GM12874 (cell line): ENCODE measurements around the gene LRPPRC.

Experiments used
- TF ChIP-seq, protein P1 (sequence below): IDR thresholded peaks from 2 replicates; pipeline ENCODE4 v1.5.1; 2011; ENCODE audit warnings: low read depth, mild to moderate bottlenecking, control low read depth, low read length, moderate library complexity; ENCODE audit not compliant: insufficient read depth

Gene LRPPRC

GRCh38 chr2:43842866-43843226 is 152.9 kb downstream of the LRPPRC start:
- TF ChIP-seq, protein P1, sequence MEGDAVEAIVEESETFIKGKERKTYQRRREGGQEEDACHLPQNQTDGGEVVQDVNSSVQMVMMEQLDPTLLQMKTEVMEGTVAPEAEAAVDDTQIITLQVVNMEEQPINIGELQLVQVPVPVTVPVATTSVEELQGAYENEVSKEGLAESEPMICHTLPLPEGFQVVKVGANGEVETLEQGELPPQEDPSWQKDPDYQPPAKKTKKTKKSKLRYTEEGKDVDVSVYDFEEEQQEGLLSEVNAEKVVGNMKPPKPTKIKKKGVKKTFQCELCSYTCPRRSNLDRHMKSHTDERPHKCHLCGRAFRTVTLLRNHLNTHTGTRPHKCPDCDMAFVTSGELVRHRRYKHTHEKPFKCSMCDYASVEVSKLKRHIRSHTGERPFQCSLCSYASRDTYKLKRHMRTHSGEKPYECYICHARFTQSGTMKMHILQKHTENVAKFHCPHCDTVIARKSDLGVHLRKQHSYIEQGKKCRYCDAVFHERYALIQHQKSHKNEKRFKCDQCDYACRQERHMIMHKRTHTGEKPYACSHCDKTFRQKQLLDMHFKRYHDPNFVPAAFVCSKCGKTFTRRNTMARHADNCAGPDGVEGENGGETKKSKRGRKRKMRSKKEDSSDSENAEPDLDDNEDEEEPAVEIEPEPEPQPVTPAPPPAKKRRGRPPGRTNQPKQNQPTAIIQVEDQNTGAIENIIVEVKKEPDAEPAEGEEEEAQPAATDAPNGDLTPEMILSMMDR: no peak

DNA sequence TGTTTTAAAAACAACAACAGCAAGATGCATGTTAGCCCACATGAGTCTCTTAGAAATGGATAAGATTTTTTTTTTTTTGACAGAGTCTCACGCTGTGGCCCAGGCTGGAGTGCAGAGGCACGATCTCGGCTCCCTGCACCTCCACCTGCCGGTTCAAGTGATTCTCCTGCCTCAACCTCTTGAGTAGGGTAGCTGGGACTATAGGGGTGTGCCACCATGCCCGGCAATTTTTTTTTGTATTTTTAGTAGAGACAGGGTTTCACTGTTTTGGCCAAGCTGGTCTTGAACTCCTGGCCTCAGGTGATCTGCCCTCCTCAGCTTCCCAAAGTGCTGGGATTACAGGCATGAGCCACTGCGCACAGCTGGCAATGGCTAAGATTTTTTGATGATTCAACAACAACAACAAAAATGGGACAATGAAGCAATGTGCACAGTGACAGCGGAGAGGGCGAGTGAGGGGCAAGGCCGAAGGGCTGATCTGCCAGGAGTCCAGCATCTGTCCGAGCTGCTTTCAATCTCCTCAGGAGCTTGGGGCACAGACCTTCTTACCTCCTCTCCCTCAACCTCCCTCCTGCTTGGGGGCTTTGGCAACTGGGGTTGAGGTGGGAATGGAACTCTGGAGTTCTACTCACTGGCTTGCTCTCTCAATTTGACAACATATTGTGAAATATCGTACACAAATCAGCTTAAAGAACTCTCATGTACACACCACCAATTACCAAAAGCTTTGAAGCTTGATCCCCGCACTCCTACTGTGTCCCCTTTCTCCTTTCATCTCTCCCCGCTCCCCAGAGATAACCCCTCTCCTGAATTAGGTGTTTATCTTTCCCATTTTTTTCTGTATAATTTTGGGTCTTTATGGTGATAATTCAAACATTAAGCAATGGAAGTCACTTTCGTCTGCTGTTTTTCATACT is 153.6 kb downstream of the LRPPRC start:
- TF ChIP-seq, protein P1: no peak

DNA sequence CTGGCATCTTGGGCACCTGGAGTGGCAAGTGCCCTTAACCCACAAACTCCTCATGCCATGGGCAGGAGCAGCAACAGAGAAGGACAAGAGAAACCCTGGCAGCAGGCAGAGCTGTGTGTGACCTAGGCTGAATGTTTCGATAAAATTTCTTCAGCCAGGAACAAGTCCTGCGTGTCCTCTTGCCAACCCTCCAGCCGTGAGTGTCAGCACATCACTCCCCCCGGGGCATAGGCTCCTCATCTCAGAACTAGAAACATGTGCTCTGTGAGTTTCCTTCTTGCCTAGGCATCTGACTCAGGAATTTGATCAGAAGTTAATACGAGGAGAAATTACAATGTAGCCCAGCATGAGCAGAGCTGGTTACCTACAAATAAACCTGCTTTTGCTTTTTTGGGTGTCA is 154.8 kb downstream of the LRPPRC start:
- TF ChIP-seq, protein P1: no peak

GRCh38 chr2:43839776-43840564 is 155.8 kb downstream of the LRPPRC start:
- TF ChIP-seq, protein P1: no peak

DNA sequence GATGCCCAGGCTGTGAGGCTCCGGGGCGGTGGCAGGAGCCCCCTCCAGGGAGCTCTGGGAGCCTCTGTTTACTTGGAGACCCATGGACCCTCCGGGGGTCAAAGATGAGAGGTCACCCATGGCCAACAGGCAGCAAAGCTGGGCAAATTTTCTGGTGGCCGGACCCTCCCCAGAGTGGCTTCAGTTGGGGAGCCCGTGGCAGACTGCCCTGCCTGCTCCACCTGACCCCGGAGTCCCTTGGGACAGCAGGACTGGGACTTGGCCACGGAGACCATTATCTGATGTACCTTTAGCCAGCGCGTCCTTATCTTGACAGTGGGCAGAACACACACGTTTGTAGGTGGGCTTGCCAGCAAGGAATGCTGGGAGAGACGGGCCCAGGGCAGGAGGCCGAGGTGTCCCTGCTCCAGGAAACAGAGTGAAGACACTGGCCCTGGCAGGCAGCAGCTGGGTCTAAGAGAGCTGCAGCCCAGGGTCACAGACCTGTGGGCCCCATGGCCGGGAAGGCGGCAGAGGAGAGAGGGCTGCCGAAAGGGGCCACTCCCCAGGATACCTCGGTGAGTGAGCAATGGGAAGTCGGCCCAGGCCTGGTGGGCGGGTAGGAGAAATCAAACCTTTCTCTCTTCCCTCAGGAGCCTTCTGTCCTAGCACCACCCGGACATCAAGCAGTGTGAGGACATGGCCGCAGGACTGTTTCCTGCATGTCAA is 157.1 kb downstream of the LRPPRC start, which contains the start of the genes ABCG5 and ABCG8:
Gene ABCG5 (minus strand): TSS at position 280 of the 708 bp plus-strand sequence. CDS start 160 bp downstream, at position 120.
Gene ABCG8 (plus strand): TSS at position 412 of the 708 bp plus-strand sequence. CDS start 83 bp downstream, at position 495.
- TF ChIP-seq, protein P1: no peak

GRCh38 chr2:43837831-43838559 is 157.8 kb downstream of the LRPPRC start:
- TF ChIP-seq, protein P1: no peak
